GM19455 (cell line): ENCODE measurements around the gene MDFIC2.

Experiments used
- ATAC-seq: cut with Tn5 transposase; IDR thresholded peaks from one replicate; pipeline ENCODE4 v1.9.1; 2021; ENCODE audit not compliant: unreplicated experiment

The MDFIC2 gene

DNA sequence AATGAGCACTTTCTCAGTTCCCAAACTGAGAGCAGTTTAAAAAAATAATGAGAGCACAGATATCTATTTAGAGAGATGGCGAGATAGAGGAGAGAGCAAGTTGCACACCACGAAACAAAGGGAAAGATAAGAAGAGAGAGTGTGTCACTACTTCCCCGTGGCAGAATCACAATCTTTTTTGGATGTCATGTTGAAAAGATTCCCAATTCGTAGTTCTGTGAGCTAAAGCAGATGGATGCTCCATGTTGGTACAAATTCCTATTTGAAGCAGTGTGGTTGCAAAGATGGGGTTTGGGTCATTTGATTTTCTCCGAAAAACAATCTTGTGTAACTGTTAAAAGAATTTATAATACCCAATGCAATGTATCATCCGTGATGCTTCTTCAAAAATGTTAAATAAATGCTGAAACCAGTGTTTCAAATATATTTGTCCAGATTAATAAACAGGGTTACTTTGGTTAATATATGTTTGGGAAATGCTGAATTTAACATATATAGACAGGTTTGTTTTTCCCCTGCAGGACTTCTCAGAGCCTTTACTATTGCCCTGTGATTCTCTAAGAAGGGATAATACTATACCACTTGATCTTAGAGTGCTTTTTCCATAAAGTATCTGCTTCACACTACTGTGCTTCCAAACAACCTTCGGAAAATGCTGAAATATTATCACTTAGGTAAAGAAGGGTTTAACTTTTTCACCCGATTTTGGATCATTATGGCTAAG, 128.5 kb downstream of the MDFIC2 start:
- ATAC-seq = no peak

- no peak for ATAC-seq
Observed at GRCh38 chr3:70182166-70182565, 130.3 kb downstream of the MDFIC2 start.

GRCh38 chr3:70180664-70181063, 131.8 kb downstream of the MDFIC2 start:
- no peak for ATAC-seq

GRCh38 chr3:70179111-70179510, 133.3 kb downstream of the MDFIC2 start:
- peak; percentile 49 for ATAC-seq

GRCh38 chr3:70177881-70178645, 134.4 kb downstream of the MDFIC2 start:
- ATAC-seq = no peak

- no peak for ATAC-seq
Observed at GRCh38 chr3:70176224-70176623, 136.2 kb downstream of the MDFIC2 start.

- no peak for ATAC-seq
Observed at GRCh38 chr3:70156808-70157207, 155.6 kb downstream of the MDFIC2 start.

DNA sequence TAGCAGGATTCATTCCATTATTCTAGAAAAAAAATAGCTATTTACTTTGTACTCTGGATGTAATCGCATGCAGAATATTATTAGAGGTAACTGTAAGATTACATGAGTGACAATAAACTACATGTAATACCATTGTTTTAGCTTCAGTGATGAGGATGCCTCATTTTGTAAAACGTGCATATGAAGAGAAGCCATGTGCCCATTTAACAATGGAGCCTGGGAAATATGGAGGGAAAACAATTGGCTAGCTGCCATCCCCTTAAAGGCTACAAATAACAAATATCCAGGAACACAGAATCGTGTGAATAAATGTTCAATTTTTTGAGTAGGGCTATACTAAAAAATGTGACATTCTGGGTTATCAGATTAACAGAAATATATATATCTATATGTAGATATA, 161.8 kb downstream of the MDFIC2 start:
- ATAC-seq = no peak

GRCh38 chr3:70149714-70150400, 162.6 kb downstream of the MDFIC2 start:
- ATAC-seq = no peak
